ENCODE data around the gene FAM163B.

Gene FAM163B

DNA sequence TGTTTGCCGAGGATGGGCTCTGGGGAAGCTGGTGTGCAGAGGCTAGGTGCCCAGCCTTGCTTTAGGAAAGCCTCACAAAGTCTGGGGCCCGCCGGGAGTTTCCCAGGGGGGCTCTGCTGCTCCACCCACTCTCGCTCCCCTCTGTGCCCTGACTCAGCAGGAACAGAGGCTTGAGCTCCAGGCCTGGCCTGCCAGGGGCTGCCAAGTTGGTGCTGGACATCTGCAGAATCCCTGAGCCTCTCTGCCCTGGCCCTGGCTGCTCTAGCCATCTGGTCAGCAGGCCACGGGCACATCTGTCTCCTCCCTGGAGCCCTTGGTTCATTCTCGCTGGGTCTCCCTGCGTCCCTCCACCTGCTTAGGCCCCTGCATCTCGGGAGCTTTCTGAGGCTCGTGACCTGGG, 75.3 kb downstream of the FAM163B start:
- TF ChIP-seq, protein P1, sequence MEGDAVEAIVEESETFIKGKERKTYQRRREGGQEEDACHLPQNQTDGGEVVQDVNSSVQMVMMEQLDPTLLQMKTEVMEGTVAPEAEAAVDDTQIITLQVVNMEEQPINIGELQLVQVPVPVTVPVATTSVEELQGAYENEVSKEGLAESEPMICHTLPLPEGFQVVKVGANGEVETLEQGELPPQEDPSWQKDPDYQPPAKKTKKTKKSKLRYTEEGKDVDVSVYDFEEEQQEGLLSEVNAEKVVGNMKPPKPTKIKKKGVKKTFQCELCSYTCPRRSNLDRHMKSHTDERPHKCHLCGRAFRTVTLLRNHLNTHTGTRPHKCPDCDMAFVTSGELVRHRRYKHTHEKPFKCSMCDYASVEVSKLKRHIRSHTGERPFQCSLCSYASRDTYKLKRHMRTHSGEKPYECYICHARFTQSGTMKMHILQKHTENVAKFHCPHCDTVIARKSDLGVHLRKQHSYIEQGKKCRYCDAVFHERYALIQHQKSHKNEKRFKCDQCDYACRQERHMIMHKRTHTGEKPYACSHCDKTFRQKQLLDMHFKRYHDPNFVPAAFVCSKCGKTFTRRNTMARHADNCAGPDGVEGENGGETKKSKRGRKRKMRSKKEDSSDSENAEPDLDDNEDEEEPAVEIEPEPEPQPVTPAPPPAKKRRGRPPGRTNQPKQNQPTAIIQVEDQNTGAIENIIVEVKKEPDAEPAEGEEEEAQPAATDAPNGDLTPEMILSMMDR (IDR thresholded peaks at IDR 0.05; ENCODE audit: control insufficient read depth, insufficient read depth, low read depth, low read length, missing control alignments) = no peak

DNA sequence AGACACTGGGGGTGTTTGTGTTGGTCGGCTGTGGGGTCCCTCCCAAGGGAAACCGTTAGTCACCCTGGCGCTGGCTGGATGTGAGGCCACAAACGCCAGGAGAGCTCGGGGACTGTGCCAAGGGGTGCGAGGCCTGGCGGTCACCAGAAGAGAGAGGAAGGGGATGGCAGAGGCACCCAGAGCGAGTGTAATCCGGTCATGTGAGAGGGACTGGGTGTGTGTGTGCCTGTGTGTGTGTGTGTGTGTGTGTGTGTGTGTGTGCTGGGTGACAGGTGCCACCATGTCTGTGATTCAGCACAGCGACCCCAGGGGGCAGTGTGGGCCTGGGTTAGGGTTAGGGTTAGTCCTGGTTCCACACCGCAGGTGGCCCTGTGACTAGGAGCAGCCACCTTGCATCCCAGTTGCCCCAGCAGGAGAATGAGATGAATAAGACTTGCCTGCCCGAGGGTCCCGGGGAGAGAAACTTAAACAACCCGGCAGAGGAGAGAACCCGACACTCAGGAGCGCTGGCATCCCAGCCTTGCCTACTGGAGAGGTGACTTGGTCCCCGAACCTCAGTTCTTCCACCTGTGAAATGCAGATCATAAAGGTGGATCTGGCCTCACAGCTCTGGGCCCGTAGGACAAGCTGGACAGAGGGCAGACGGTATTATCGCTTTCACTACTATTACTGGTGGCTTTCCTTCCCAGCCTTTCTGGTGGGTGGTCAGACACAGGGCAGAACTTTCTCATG, 76.1 kb downstream of the FAM163B start:
- no peak overlapping the region for H3K4me3 ChIP-seq (ENCODE audit: control insufficient read depth, low read depth, low read length)
- TF ChIP-seq, protein P1 (IDR thresholded peaks at IDR 0.05; ENCODE audit: control insufficient read depth, insufficient read depth, low read depth, low read length, missing control alignments) = peak; percentile 56
- no peak for DNase-seq (ENCODE audit: low read depth)

More for the DNA sequence above, 75.3 kb downstream of the FAM163B start:
- H3K4me3 ChIP-seq (ENCODE audit: control insufficient read depth, low read depth, low read length) = no peak overlapping the region
- no peak for DNase-seq (ENCODE audit: low read depth)

DNA sequence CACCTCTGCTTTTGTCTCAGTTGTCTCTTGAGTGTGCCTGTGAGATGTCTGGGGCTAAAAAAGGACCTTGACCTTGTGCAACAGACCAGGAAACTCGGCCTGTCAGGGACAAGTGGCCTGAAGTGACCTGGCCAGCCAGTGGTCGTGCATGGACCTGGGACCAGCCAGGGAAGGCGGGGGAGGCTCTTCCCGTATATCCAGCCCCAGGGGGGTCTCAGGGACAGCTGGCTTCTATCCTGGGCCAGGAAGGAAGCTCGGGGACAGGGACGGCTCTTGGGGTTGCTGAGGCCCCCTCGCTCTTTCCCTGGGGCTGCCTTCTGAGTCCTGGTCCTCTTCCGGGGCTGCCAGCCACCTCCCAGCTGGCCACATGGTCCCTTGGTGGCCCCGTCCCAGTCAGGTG, 77.9 kb downstream of the FAM163B start:
- no peak overlapping the region for H3K4me3 ChIP-seq (ENCODE audit: control insufficient read depth, low read depth, low read length)
- no peak for DNase-seq (ENCODE audit: low read depth)
- TF ChIP-seq, protein P1 (IDR thresholded peaks at IDR 0.05; ENCODE audit: control insufficient read depth, insufficient read depth, low read depth, low read length, missing control alignments) = no peak

DNA sequence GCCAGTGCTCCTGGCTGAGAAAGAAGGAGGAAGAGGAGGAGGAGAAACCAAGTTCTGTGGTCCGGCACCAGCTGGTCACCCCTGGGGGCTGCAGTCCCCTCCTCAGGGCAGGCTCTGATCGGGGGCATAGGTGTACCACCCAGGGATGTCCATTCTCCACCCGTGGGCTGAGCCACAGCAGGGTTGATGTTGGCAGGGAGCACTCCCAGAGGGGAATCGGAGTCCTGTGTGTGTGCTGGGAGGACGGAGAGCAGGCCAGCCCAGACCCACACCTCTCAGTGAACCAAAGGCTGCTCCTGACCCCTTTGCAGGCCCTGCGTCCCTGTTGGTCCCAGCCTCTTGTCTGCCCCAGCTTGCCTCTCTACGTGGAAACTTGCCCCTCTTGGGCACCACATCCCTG, 79.3 kb downstream of the FAM163B start:
- H3K4me3 ChIP-seq (ENCODE audit: control insufficient read depth, low read depth, low read length) = no peak overlapping the region
- TF ChIP-seq, protein P1 (IDR thresholded peaks at IDR 0.05; ENCODE audit: control insufficient read depth, insufficient read depth, low read depth, low read length, missing control alignments) = no peak
- DNase-seq (ENCODE audit: low read depth) = no peak

DNA sequence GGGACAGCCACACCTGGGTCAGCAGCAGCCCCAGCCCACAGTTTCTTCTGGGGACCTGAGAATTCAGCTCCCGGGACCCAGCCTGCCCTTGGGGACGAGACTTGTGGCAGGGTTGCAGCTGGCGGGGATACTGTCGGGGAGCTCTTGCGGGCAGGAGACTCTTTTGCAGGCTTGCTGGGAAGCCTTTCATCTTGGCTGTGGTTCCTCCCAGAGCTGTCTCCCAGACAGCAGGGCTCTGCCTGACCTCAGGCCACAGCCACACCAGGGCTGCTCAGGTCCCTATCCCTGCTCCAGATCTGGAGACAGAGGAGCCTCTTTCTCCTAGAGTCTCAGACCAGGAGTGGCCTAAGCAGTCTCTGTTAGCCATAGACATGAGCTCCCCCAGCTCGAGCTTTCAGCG, 79.7 kb downstream of the FAM163B start:
- no peak for DNase-seq (ENCODE audit: low read depth)
- TF ChIP-seq, protein P1 (IDR thresholded peaks at IDR 0.05; ENCODE audit: control insufficient read depth, insufficient read depth, low read depth, low read length, missing control alignments) = no peak
- H3K4me3 ChIP-seq (ENCODE audit: control insufficient read depth, low read depth, low read length) = no peak overlapping the region

DNA sequence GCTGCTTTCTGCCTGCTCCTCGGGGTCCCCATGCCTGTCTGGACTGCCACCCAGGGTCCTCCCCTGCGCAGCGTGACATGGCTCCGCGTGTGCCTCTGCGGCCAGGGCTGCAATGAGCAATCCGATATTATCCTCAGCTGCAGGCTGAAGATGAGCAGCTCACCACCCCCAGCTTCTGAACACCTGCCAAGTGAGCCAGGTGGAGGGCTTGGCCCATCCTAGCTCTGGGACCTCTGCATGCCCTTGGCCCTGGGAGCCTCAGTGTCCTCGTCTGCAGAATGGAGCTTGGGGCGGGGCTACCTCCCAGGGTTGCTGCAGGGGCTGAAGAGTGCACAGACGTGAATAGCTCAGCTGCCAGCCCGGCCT, 80.3 kb downstream of the FAM163B start:
- TF ChIP-seq, protein P1 (IDR thresholded peaks at IDR 0.05; ENCODE audit: control insufficient read depth, insufficient read depth, low read depth, low read length, missing control alignments) = no peak
- no peak overlapping the region for H3K4me3 ChIP-seq (ENCODE audit: control insufficient read depth, low read depth, low read length)
- no peak for DNase-seq (ENCODE audit: low read depth)
